Keratinocyte (primary cell): ENCODE data around the gene IARS2. TPM values are rescaled to one million over a fixed set of nuclear protein-coding genes. Genes with fewer than 3 reads are reported as not detected.

ENCODE experiments used
- DNase-seq: peaks from one replicate; pipeline ENCODE4 v3.0.0-alpha.2; 2011; ENCODE audit warnings: low read depth, missing footprints, low spot score
- FAIRE-seq: peaks from 2 replicates; lab custom pipeline; 2011; peaks lifted over from hg19 to GRCh38; lab: Jason Lieb, UNC
- H2AFZ ChIP-seq: 2 replicates; pipeline ENCODE4 v1.6.0; 2012; ENCODE audit warnings: low read length, control low read depth, inconsistent platforms; ENCODE audit not compliant: control insufficient read depth
- H3K27ac ChIP-seq: 2 replicates; pipeline ENCODE4 v1.5.1; 2011; ENCODE audit warnings: low read length; ENCODE audit not compliant: control insufficient read depth, insufficient read depth
- H3K27me3 ChIP-seq: 3 replicates; pipeline ENCODE4 v1.6.0; 2011; ENCODE audit warnings: low read length; ENCODE audit not compliant: control insufficient read depth, insufficient read depth; ENCODE audit errors: extremely low read depth
- H3K36me3 ChIP-seq, 2 experiments: 2 replicates in 1 of 2; 3 replicates in 1 of 2; pipeline ENCODE4 v1.5.1; 2011; ENCODE audit warnings: low read length in 2 of 2, mild to moderate bottlenecking in 1 of 2; ENCODE audit not compliant: control insufficient read depth in 2 of 2, insufficient read depth in 2 of 2; ENCODE audit errors: extremely low read depth in 1 of 2
- H3K4me1 ChIP-seq: 3 replicates; pipeline ENCODE4 v1.5.1; 2011; ENCODE audit warnings: low read length; ENCODE audit not compliant: control insufficient read depth, insufficient read depth; ENCODE audit errors: extremely low read depth
- H3K4me2 ChIP-seq: 3 replicates; pipeline ENCODE4 v1.6.0; 2011; ENCODE audit warnings: low read depth, low read length; ENCODE audit not compliant: control insufficient read depth, insufficient read depth; ENCODE audit errors: extremely low read depth
- H3K4me3 ChIP-seq, 3 experiments: fragments of 200-600 bp in 1 of 3; sonication (generic) in 1 of 3; 2 replicates in 2 of 3; 3 replicates in 1 of 3; pipeline ENCODE4 v1.5.1; 2011 to 2016; ENCODE audit warnings: low read length in 3 of 3, mild to moderate bottlenecking in 3 of 3, control low read depth in 2 of 3, inconsistent platforms in 1 of 3, low read depth in 1 of 3, mixed read lengths in 1 of 3, mixed run types in 1 of 3, moderate library complexity in 1 of 3; ENCODE audit not compliant: control insufficient read depth in 2 of 3, insufficient read depth in 2 of 3; ENCODE audit errors: extremely low read depth in 1 of 3
- H3K79me2 ChIP-seq: 2 replicates; pipeline ENCODE4 v1.6.0; 2012; ENCODE audit warnings: low read length; ENCODE audit not compliant: control insufficient read depth, insufficient read depth
- H3K9ac ChIP-seq: 3 replicates; pipeline ENCODE4 v1.6.0; 2011; ENCODE audit warnings: low read length; ENCODE audit not compliant: control insufficient read depth, insufficient read depth; ENCODE audit errors: extremely low read depth
- H3K9me1 ChIP-seq: 3 replicates; pipeline ENCODE4 v1.6.0; 2011; ENCODE audit warnings: low read length; ENCODE audit not compliant: control insufficient read depth, insufficient read depth; ENCODE audit errors: extremely low read depth
- H3K9me3 ChIP-seq: 2 replicates; pipeline ENCODE4 v1.5.1; 2012; ENCODE audit warnings: low read depth, low read length; ENCODE audit not compliant: control insufficient read depth
- H4K20me1 ChIP-seq: 3 replicates; pipeline ENCODE4 v1.6.0; 2011; ENCODE audit warnings: low read length; ENCODE audit not compliant: control insufficient read depth, insufficient read depth; ENCODE audit errors: extremely low read depth
- EZH2 ChIP-seq: IDR thresholded peaks from one replicate; pipeline ENCODE4 v1.6.1; 2012; ENCODE audit warnings: inconsistent platforms, mild to moderate bottlenecking, low read length, moderate library complexity
- dilution Hi-C: fragments of 300-500 bp; cut with MboI; formaldehyde crosslinking; loops from one replicate; pipeline ENCODE4 v1.7.0; 2020; ENCODE audit warnings: low sequenced_read_pairs; ENCODE audit not compliant: extremely low pct_ligation_motif_present
- polyA plus RNA-seq, 5 experiments: library from polyadenylated mRNA; depleted of rRNA in 3 of 5; stranded (reverse) in 3 of 5; stranded (forward) in 1 of 5; unstranded in 1 of 5; fragments of >200 nt; gene quantifications; 1 replicate in 1 of 5; 2 replicates in 3 of 5; 3 replicates in 1 of 5; pipeline versions ENCODE4 v1.2.1 to v1.2.3, GENCODE V29; 2011 to 2012; ENCODE audit warnings: missing spikeins in 2 of 5, low read depth in 1 of 5, low replicate concordance in 1 of 5
- TF ChIP-seq, protein P1 (sequence below), 3 experiments: IDR thresholded peaks in 1 of 3; conservative IDR thresholded peaks in 1 of 3; optimal IDR thresholded peaks in 1 of 3; 2 replicates in 2 of 3; 3 replicates in 1 of 3; pipeline versions ENCODE3 to v1.5.1; 2011; ENCODE audit warnings: low read length in 3 of 3, mild to moderate bottlenecking in 3 of 3, moderate library complexity in 2 of 3, control low read depth in 1 of 3, inconsistent platforms in 1 of 3; ENCODE audit not compliant: insufficient read depth in 2 of 3; ENCODE audit errors: extremely low read depth in 1 of 3

Gene IARS2
- polyA plus RNA-seq, 1 donor (not counting 4 experiments of a cell fraction or from before 2014, with no cell fraction given), result 69.0 TPM

DNA sequence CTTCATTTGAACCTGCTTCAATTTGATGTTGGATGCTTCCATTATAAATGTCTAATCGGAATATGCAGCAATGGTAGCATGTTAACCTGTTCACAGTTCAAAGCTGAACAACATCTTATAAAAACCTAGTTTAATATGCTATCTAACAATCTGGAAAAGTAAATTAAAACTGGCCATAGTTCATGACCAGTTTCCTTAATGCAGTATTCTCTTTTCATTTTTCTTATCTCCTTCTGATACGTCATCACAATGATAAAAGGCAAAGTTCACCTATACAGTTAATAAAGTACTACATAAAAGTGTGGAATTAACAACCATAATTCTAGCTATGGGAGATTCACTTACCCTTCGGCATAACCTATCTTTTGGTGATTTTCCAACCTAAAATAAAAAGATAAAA, 65.1 kb downstream of the IARS2 start:
- DNase-seq (no peak), FAIRE-seq (no peak)
- no peak overlapping the region for H3K27ac ChIP-seq
- dilution Hi-C loops, result no loop called here
- H3K4me1 ChIP-seq, result no peaks in the 10 kb centered on the region
- no peak overlapping the region for H3K4me3 ChIP-seq
- TF ChIP-seq, protein P1, sequence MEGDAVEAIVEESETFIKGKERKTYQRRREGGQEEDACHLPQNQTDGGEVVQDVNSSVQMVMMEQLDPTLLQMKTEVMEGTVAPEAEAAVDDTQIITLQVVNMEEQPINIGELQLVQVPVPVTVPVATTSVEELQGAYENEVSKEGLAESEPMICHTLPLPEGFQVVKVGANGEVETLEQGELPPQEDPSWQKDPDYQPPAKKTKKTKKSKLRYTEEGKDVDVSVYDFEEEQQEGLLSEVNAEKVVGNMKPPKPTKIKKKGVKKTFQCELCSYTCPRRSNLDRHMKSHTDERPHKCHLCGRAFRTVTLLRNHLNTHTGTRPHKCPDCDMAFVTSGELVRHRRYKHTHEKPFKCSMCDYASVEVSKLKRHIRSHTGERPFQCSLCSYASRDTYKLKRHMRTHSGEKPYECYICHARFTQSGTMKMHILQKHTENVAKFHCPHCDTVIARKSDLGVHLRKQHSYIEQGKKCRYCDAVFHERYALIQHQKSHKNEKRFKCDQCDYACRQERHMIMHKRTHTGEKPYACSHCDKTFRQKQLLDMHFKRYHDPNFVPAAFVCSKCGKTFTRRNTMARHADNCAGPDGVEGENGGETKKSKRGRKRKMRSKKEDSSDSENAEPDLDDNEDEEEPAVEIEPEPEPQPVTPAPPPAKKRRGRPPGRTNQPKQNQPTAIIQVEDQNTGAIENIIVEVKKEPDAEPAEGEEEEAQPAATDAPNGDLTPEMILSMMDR (optimal IDR thresholded peaks at IDR 0.05 in 1 of 3, IDR thresholded peaks at IDR 0.05 in 1 of 3, conservative IDR thresholded peaks at IDR 0.05 in 1 of 3; ENCODE audit: extremely low read depth in 1 of 3, insufficient read depth in 2 of 3, low read length in 3 of 3), result no peak
- no peak for TF ChIP-seq EZH2
- peaks cover 13 to 19% of the 10 kb centered on the region in 2 experiments for H3K36me3 ChIP-seq
- no peaks in the 10 kb centered on the region for H3K27me3 ChIP-seq
- H2AFZ ChIP-seq, result no peak overlapping the region
- H3K4me2 ChIP-seq, result no peak overlapping the region
- H3K9ac ChIP-seq, result no peak overlapping the region
- no peaks in the 10 kb centered on the region for H3K79me2 ChIP-seq
- H3K9me1 ChIP-seq, result no peaks in the 10 kb centered on the region
- H3K9me3 ChIP-seq, result no peaks in the 10 kb centered on the region
- H4K20me1 ChIP-seq, result no peaks in the 10 kb centered on the region

DNA sequence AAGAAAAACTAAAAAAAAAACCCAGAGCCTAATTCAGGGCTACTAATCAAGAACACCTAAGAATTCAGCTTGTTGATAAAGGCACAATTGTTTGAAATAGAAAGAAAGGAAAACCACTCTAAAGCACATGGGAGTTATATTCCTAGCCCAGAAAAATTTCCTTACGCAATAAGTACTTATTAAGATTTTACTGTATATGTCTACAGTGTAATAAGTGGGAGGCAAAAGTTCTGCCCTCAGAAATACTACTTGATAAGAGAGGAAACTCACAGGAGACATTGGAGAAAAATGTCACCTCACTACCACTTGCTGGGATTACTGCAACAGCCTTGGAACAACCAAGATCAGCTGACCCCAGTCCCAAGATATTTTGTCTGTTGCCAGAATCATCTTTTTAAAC, 66.1 kb downstream of the IARS2 start:
- H3K27me3 ChIP-seq, result no peaks in the 10 kb centered on the region
- H2AFZ ChIP-seq, result no peak overlapping the region
- no peaks in the 10 kb centered on the region for H3K79me2 ChIP-seq
- H3K9me3 ChIP-seq, result no peaks in the 10 kb centered on the region
- H3K4me3 ChIP-seq, result no peak overlapping the region
- H3K36me3 ChIP-seq, result peaks cover 10 to 19% of the 10 kb centered on the region in 2 experiments
- H4K20me1 ChIP-seq, result no peaks in the 10 kb centered on the region
- H3K4me2 ChIP-seq, result no peak overlapping the region
- dilution Hi-C loops, result no loop called here
- H3K9me1 ChIP-seq, result no peaks in the 10 kb centered on the region
- no peak overlapping the region for H3K9ac ChIP-seq
- no peaks in the 10 kb centered on the region for H3K4me1 ChIP-seq
- H3K27ac ChIP-seq, result no peak overlapping the region
- DNase-seq (no peak), FAIRE-seq (no peak)
- TF ChIP-seq, protein P1 (optimal IDR thresholded peaks at IDR 0.05 in 1 of 3, IDR thresholded peaks at IDR 0.05 in 1 of 3, conservative IDR thresholded peaks at IDR 0.05 in 1 of 3; ENCODE audit: extremely low read depth in 1 of 3, insufficient read depth in 2 of 3, low read length in 3 of 3), result no peak
- no peak for TF ChIP-seq EZH2
